GM12801 (cell line): ENCODE measurements around the gene SLC18A3.

Experiments used
- CTCF ChIP-seq: IDR thresholded peaks from one replicate; pipeline ENCODE4 v1.5.1; 2011; ENCODE audit warnings: control low read depth; ENCODE audit not compliant: insufficient read length; ENCODE audit errors: extremely low read depth

The SLC18A3 gene

GRCh38 chr10:49612513-49613164 lies 2.5 kb downstream of the SLC18A3 start:
- TF ChIP-seq CTCF: no peak

GRCh38 chr10:49613165-49613881 lies 3.2 kb downstream of the SLC18A3 start:
- TF ChIP-seq CTCF: no peak

GRCh38 chr10:49613882-49614241 lies 3.8 kb downstream of the SLC18A3 start, which contains the start of gene CHAT:
CHAT (plus strand) TSS chr10:49614037; CDS start chr10:49614190, 153 bp downstream.
- TF ChIP-seq CTCF: no peak

GRCh38 chr10:49614242-49615198 lies 4.4 kb downstream of the SLC18A3 start:
- TF ChIP-seq CTCF: no peak

GRCh38 chr10:49615213-49615612 lies 5.1 kb downstream of the SLC18A3 start:
- TF ChIP-seq CTCF: no peak

GRCh38 chr10:49615721-49616120 lies 5.6 kb downstream of the SLC18A3 start:
- no peak for TF ChIP-seq CTCF
